VCaP (cell line): ENCODE measurements around the gene TMEM138.

ENCODE experiments used
- H3K27ac ChIP-seq: fragments of 450-650 bp; 2 replicates; pipeline ENCODE4 v1.5.1; 2017
- CTCF ChIP-seq: fragments of 450-650 bp; conservative IDR thresholded peaks from 2 replicates; pipeline ENCODE4 v1.5.1; 2017; ENCODE audit warnings: mild to moderate bottlenecking, moderate library complexity

Gene TMEM138

GRCh38 chr11:61332281-61332796 is 29.8 kb upstream of the TMEM138 start:
- TF ChIP-seq CTCF: no peak
- peak overlapping the region; percentile 93 for H3K27ac ChIP-seq

GRCh38 chr11:61332797-61333549 is 29.2 kb upstream of the TMEM138 start, which contains the start of the genes DDB1 and TKFC:
Gene DDB1, minus strand, starts transcription at chr11:61333105. Its CDS starts 137 bp downstream, at chr11:61332968.
Gene TKFC, plus strand, starts transcription at chr11:61333228. Its CDS starts 1,501 bp downstream, at chr11:61334729.
- no peak for TF ChIP-seq CTCF
- peak within 1 kb of the TSS; percentile 93 for H3K27ac ChIP-seq

GRCh38 chr11:61333550-61334433 is 28.4 kb upstream of the TMEM138 start:
- no peak for TF ChIP-seq CTCF
- peak overlapping the region; percentile 93 for H3K27ac ChIP-seq

- TF ChIP-seq CTCF: no peak
- H3K27ac ChIP-seq: peak overlapping the region; percentile 93
Observed at GRCh38 chr11:61334434-61335354, 27.5 kb upstream of the TMEM138 start.

GRCh38 chr11:61335355-61335710 is 26.8 kb upstream of the TMEM138 start:
- TF ChIP-seq CTCF: no peak

GRCh38 chr11:61336171-61336935 is 25.8 kb upstream of the TMEM138 start:
- peak; percentile 97 for TF ChIP-seq CTCF
- peak overlapping the region; percentile 93 for H3K27ac ChIP-seq

More at GRCh38 chr11:61335355-61335710, 26.8 kb upstream of the TMEM138 start:
- H3K27ac ChIP-seq: peak overlapping the region; percentile 93
